Measurements from ENCODE around the gene SF3B1. TPM values are rescaled to one million over a fixed set of nuclear protein-coding genes. Genes with fewer than 3 reads are reported as not detected.

The SF3B1 gene
- total and polyA plus RNA-seq, 2 of the 13 experiments (the other 11 are each of a cell fraction or from before 2014, with no cell fraction given): 387 to 750 TPM

DNA sequence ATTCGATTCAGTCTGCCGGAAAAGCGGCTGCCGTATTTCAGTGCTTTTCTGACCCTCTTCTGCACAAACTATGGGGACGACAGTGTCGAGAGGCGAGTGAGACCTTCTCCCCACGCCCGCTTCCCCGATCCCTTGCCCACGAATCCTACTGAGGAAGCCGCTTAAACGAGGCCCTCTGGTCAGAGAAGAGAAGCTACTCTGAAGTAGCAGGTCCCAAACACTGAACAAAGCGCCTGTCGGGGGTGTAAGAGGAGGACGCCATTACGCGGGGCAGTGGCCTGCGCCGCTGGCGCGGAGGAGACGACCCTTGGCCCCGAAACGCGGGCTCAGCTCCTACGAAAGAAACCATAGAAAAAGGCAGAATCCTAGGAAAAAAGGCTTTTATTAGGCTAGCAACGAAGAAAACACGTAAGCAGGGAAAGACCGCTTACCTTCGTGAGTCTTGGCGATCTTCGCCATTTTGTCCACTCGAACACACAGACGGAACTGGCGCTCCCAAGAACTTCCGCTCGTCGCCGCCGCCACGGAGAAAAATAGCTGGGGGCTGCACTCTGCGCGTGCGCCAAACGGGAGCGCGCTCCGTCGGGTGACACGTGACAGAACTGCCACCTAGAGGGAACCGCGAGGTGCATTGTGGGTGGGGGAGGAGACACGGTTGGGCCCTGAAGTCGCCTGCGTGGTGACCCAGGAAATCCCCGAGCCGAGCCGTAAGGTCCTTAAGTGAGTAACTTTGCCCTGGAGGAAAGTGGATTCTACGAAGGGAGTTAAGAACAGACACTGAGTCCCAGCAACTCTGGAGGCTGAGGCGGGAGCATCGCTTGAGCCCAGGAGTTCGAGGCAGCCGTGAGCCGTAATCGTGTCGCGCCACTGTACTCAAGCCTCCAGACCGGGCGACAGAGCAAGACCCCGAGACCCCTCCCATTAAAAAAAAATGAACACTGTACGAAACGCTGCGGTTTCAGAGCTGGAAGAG, at the start of gene SF3B1 (continued):
- TF ChIP-seq RFX3 (CRISPR knock-in tag; IDR thresholded peaks at IDR 0.05): no peak
- peak; percentile 62; the same call in 1 of the 2 replicates for TF ChIP-seq TARDBP (CRISPR knock-in tag; IDR thresholded peaks at IDR 0.05)
- TF ChIP-seq CREM (IDR thresholded peaks at IDR 0.05): peak; percentile 85
- TF ChIP-seq CREM (CRISPR knock-in tag; IDR thresholded peaks at IDR 0.05): no peak
- TF ChIP-seq HES4 (CRISPR knock-in tag; IDR thresholded peaks at IDR 0.05; ENCODE audit: borderline replicate concordance): peak; percentile 85; the same call in 1 of the 2 replicates
- TF ChIP-seq ARID4A (CRISPR knock-in tag; IDR thresholded peaks at IDR 0.05; ENCODE audit: borderline replicate concordance): peak; percentile 85; the same call in 1 of the 2 replicates
- no peak for TF ChIP-seq NFE2 (CRISPR knock-in tag; IDR thresholded peaks at IDR 0.05)
- TF ChIP-seq SP5 (CRISPR knock-in tag; IDR thresholded peaks at IDR 0.05; ENCODE audit: borderline replicate concordance, low read depth): peak; percentile 36; the same call in 1 of the 2 replicates
- no peak for TF ChIP-seq PHF5A (CRISPR knock-in tag; IDR thresholded peaks at IDR 0.05; ENCODE audit: low read depth, unreplicated experiment)
- 0 out of 2 replicates have a peak, but pooled peaks have one; percentile 54 for TF ChIP-seq ZNF101 (CRISPR knock-in tag; IDR thresholded peaks at IDR 0.05; ENCODE audit: borderline replicate concordance, low read depth)
- 0 out of 2 replicates have a peak, but pooled peaks have one; percentile 46 for TF ChIP-seq CC2D1A (CRISPR knock-in tag; IDR thresholded peaks at IDR 0.05)
- peak; percentile 90 for TF ChIP-seq MXI1 (IDR thresholded peaks at IDR 0.05; ENCODE audit: borderline replicate concordance, low read depth, low read length)
- TF ChIP-seq PRPF4 (IDR thresholded peaks at IDR 0.05; ENCODE audit: low read depth, low read length, poor library complexity, severe bottlenecking): no peak
- TF ChIP-seq ZNF781 (CRISPR knock-in tag; IDR thresholded peaks at IDR 0.05; ENCODE audit: borderline replicate concordance, not compliant biosample characterization): peak; percentile 66
- peak; percentile 97 for TF ChIP-seq HNRNPH1 (optimal IDR thresholded peaks at IDR 0.05; ENCODE audit: low read depth, low read length)
- TF ChIP-seq SP140L (CRISPR knock-in tag; IDR thresholded peaks at IDR 0.05; ENCODE audit: borderline replicate concordance): no peak; the same call in 1 of the 2 replicates
- peak; percentile 69 for TF ChIP-seq IKZF4 (CRISPR knock-in tag; IDR thresholded peaks at IDR 0.05; ENCODE audit: borderline replicate concordance, low read depth, not compliant biosample characterization)
- peak; percentile 13; the same call in 1 of the 2 replicates for TF ChIP-seq STAG1 (CRISPR knock-in tag; IDR thresholded peaks at IDR 0.05)
- TF ChIP-seq AKNA (CRISPR knock-in tag; IDR thresholded peaks at IDR 0.05; ENCODE audit: borderline replicate concordance): no peak
- peak; percentile 50 for TF ChIP-seq FOSL2 (CRISPR knock-in tag; IDR thresholded peaks at IDR 0.05)
